ENCODE data around the gene DENND6B. TPM values are rescaled to one million over a fixed set of nuclear protein-coding genes. Genes with fewer than 3 reads are reported as not detected.

Gene DENND6B
- total RNA-seq, 1 experiment from 2014 or later, result 2.5 TPM

GRCh38 chr22:50318356-50318697 lies 8.5 kb downstream of the DENND6B start:
- H3K4me1 Mint-ChIP-seq, result peaks cover 5% of the 10 kb centered on the region
- no peak for ATAC-seq
- H3K27ac Mint-ChIP-seq, result no peak overlapping the region
- no peak for DNase-seq (ENCODE audit: low spot score)
- no peaks in the 10 kb centered on the region for H3K9me3 Mint-ChIP-seq
- ChIA-PET CTCF (no interaction called here), POLR2A (no interaction called here)
- no peak overlapping the region for H3K4me3 Mint-ChIP-seq
- TF ChIP-seq TEAD1 (CRISPR knock-in tag; IDR thresholded peaks at IDR 0.05), result no peak
- H3K36me3 Mint-ChIP-seq, result no peaks in the 10 kb centered on the region
- no peaks in the 10 kb centered on the region; the same call in 1 of the 2 replicates for H3K27me3 Mint-ChIP-seq (ENCODE audit: low read depth)

GRCh38 chr22:50317674-50318073 lies 9.1 kb downstream of the DENND6B start:
- no peak overlapping the region for H3K27ac Mint-ChIP-seq
- ChIA-PET CTCF (interaction anchor here (1.5 to 2.4 kb wide), 3 partner anchors 9 to 50 kb away, joined by 4 to 7 read pairs (median 6); partner anchors contain the start of gene DENND6B), POLR2A (no interaction called here)
- H3K4me1 Mint-ChIP-seq, result peaks cover 5% of the 10 kb centered on the region
- H3K9me3 Mint-ChIP-seq, result no peaks in the 10 kb centered on the region
- ATAC-seq (no peak), DNase-seq (ENCODE audit: low spot score) (no peak)
- no peak overlapping the region for H3K4me3 Mint-ChIP-seq
- no peaks in the 10 kb centered on the region for H3K36me3 Mint-ChIP-seq
- no peak for TF ChIP-seq NFE2L1 (CRISPR knock-in tag; IDR thresholded peaks at IDR 0.05)
- no peak for TF ChIP-seq TCF7 (CRISPR knock-in tag; IDR thresholded peaks at IDR 0.05; ENCODE audit: low read depth)
- no peak for TF ChIP-seq ZNF219 (CRISPR knock-in tag; IDR thresholded peaks at IDR 0.05; ENCODE audit: borderline replicate concordance)
- TF ChIP-seq ARID4B (CRISPR knock-in tag; IDR thresholded peaks at IDR 0.05; ENCODE audit: borderline replicate concordance), result no peak
- TF ChIP-seq ZSCAN18 (CRISPR knock-in tag; IDR thresholded peaks at IDR 0.05), result no peak
- TF ChIP-seq ZNF317 (CRISPR knock-in tag; IDR thresholded peaks at IDR 0.05; ENCODE audit: borderline replicate concordance, low read depth), result no peak
- TF ChIP-seq PRDM15 (CRISPR knock-in tag; IDR thresholded peaks at IDR 0.05), result no peak
- TF ChIP-seq ZNF121 (CRISPR knock-in tag; IDR thresholded peaks at IDR 0.05), result no peak
- TF ChIP-seq SMAD3 (CRISPR knock-in tag; IDR thresholded peaks at IDR 0.05; ENCODE audit: borderline replicate concordance), result no peak
- TF ChIP-seq ZNF416 (CRISPR knock-in tag; IDR thresholded peaks at IDR 0.05), result no peak
- TF ChIP-seq SOX15 (CRISPR knock-in tag; IDR thresholded peaks at IDR 0.05), result no peak
- TF ChIP-seq SMAD4 (CRISPR knock-in tag; IDR thresholded peaks at IDR 0.05), result no peak
- no peak for TF ChIP-seq ZMAT4 (CRISPR knock-in tag; IDR thresholded peaks at IDR 0.05)
- no peaks in the 10 kb centered on the region; the same call in 1 of the 2 replicates for H3K27me3 Mint-ChIP-seq (ENCODE audit: low read depth)

Measured in WTC11 (cell line).